GM23338 (cell line): Measurements from ENCODE around the gene SCN9A. TPM values are rescaled to one million over a fixed set of nuclear protein-coding genes. Genes with fewer than 3 reads are reported as not detected.

Experiments used
- ATAC-seq: fragments of 200-7000 bp; cut with Tn5 transposase; 3 replicates; pipeline ENCODE4 v1.9.1; 2020
- DNase-seq: peaks from one replicate; pipeline ENCODE4 v3.0.0-alpha.2; 2015; ENCODE audit warnings: low spot score
- H2AFZ ChIP-seq: fragments of 200-600 bp; sonication (generic); 2 replicates; pipeline ENCODE4 v1.8.0; 2016; ENCODE audit warnings: antibody characterized with exemption, mild to moderate bottlenecking, moderate library complexity
- H3F3A ChIP-seq: fragments of 200-600 bp; sonication (generic); replicated peaks from 2 replicates; pipeline ENCODE4 v1.8.0; 2017; ENCODE audit warnings: antibody characterized with exemption, mixed run types, low read depth
- H3K27ac ChIP-seq: fragments of 200-600 bp; sonication (generic); 2 replicates; pipeline ENCODE4 v1.6.1; 2016; ENCODE audit warnings: low read depth
- H3K27me3 ChIP-seq: fragments of 200-600 bp; sonication (generic); 2 replicates; pipeline ENCODE4 v1.8.0; 2016; ENCODE audit warnings: mild to moderate bottlenecking, mixed run types, moderate library complexity; ENCODE audit not compliant: insufficient read depth
- H3K36me3 ChIP-seq: fragments of 200-600 bp; sonication (generic); 2 replicates; pipeline ENCODE4 v1.8.0; 2016; ENCODE audit warnings: mild to moderate bottlenecking; ENCODE audit not compliant: insufficient read depth
- H3K4me1 ChIP-seq: fragments of 200-600 bp; sonication (generic); 2 replicates; pipeline ENCODE4 v1.8.0; 2016; ENCODE audit warnings: mild to moderate bottlenecking, moderate library complexity; ENCODE audit not compliant: insufficient read depth
- H3K4me2 ChIP-seq: fragments of 200-600 bp; sonication (generic); 2 replicates; pipeline ENCODE4 v1.7.1; 2017; ENCODE audit warnings: mixed run types
- H3K4me3 ChIP-seq: fragments of 200-600 bp; sonication (generic); 2 replicates; pipeline ENCODE4 v1.6.1; 2016; ENCODE audit warnings: mixed run types
- H3K79me2 ChIP-seq: fragments of 200-600 bp; sonication (generic); replicated peaks from 2 replicates; pipeline ENCODE4 v1.8.0; 2017; ENCODE audit warnings: mild to moderate bottlenecking; ENCODE audit not compliant: insufficient read depth
- H3K9me2 ChIP-seq: fragments of 200-600 bp; sonication (generic); 2 replicates; pipeline ENCODE4 v1.8.0; 2017; ENCODE audit not compliant: insufficient read depth
- H4K20me1 ChIP-seq: fragments of 200-600 bp; sonication (generic); replicated peaks from 2 replicates; pipeline ENCODE4 v1.8.0; 2017; ENCODE audit warnings: mild to moderate bottlenecking; ENCODE audit not compliant: insufficient read depth
- H3K27ac Mint-ChIP-seq: 2 replicates; pipeline ENCODE4 v1.8.0; 2020; ENCODE audit warnings: inconsistent platforms, mild to moderate bottlenecking, moderate library complexity, mixed read lengths
- H3K27me3 Mint-ChIP-seq: 3 replicates; pipeline ENCODE4 v1.8.0; 2022; ENCODE audit warnings: low read depth, mild to moderate bottlenecking, moderate library complexity, mixed read lengths, inconsistent platforms; ENCODE audit not compliant: insufficient read depth, poor library complexity
- H3K36me3 Mint-ChIP-seq: 3 replicates; pipeline ENCODE4 v1.8.0; 2021; ENCODE audit warnings: low read depth, mild to moderate bottlenecking, inconsistent platforms, moderate library complexity, mixed read lengths
- H3K4me1 Mint-ChIP-seq: 3 replicates; pipeline ENCODE4 v1.8.0; 2020; ENCODE audit warnings: mild to moderate bottlenecking, inconsistent platforms, mixed read lengths
- H3K4me3 Mint-ChIP-seq: 3 replicates; pipeline ENCODE4 v1.8.0; 2021; ENCODE audit warnings: moderate library complexity, mild to moderate bottlenecking, inconsistent platforms, mixed read lengths
- H3K9me3 Mint-ChIP-seq: 3 replicates; pipeline ENCODE4 v1.8.0; 2020; ENCODE audit warnings: moderate library complexity, mild to moderate bottlenecking, inconsistent platforms, mixed read lengths
- CREB1 ChIP-seq: fragments of 250-450 bp; sonication (Bioruptor Pico); IDR thresholded peaks from 2 replicates; pipeline ENCODE4 v1.5.0; 2020; ENCODE audit warnings: low read depth, mild to moderate bottlenecking, moderate library complexity
- EZH2 ChIP-seq: fragments of 200-600 bp; sonication (generic); IDR thresholded peaks from one replicate; pipeline ENCODE4 v1.8.0; 2017; ENCODE audit warnings: antibody characterized with exemption, mild to moderate bottlenecking, low read depth; ENCODE audit not compliant: unreplicated experiment
- EZH2phosphoT487 ChIP-seq: fragments of 200-600 bp; sonication (generic); IDR thresholded peaks from one replicate; pipeline ENCODE4 v1.8.1; 2018; ENCODE audit warnings: antibody characterized with exemption; ENCODE audit not compliant: unreplicated experiment
- JUNB ChIP-seq: IDR thresholded peaks from one replicate; pipeline ENCODE4 v1.6.1; 2016; ENCODE audit warnings: antibody characterized with exemption; ENCODE audit not compliant: unreplicated experiment
- NANOG ChIP-seq: IDR thresholded peaks from 2 replicates; pipeline ENCODE4 v1.6.1; 2016; ENCODE audit warnings: antibody characterized with exemption, borderline replicate concordance
- POLR2AphosphoS5 ChIP-seq: IDR thresholded peaks from 2 replicates; pipeline ENCODE4 v1.6.1; 2016; ENCODE audit warnings: antibody characterized with exemption, low read depth
- STAT1 ChIP-seq: IDR thresholded peaks from one replicate; pipeline ENCODE4 v1.6.1; 2016; ENCODE audit warnings: antibody characterized with exemption; ENCODE audit not compliant: unreplicated experiment
- polyA plus RNA-seq: library from polyadenylated mRNA; unstranded; fragments of >200 nt; fragmentation: Nextera tagmentation; extraction: Ambion mirVana; gene quantifications from 2 replicates; pipeline ENCODE4 v1.2.1, GENCODE V29; 2016
- total RNA-seq: library from RNA; depleted of rRNA; stranded (reverse); fragments of >200 nt; shearing (Covaris generic); gene quantifications from 2 replicates; pipeline ENCODE4 v1.2.3, GENCODE V29; 2014
- TF ChIP-seq, protein P1 (sequence below): IDR thresholded peaks from 2 replicates; pipeline ENCODE4 v1.6.1; 2016; ENCODE audit warnings: antibody characterized with exemption
- TF ChIP-seq, protein P2 (sequence below): fragments of 250-450 bp; sonication (Bioruptor Pico); IDR thresholded peaks from 2 replicates; pipeline ENCODE4 v1.5.0; 2020; ENCODE audit warnings: mild to moderate bottlenecking, moderate library complexity

The SCN9A gene
- total and polyA plus RNA-seq, 2 experiments from 2014 or later: 8.8 to 9.5 TPM

DNA sequence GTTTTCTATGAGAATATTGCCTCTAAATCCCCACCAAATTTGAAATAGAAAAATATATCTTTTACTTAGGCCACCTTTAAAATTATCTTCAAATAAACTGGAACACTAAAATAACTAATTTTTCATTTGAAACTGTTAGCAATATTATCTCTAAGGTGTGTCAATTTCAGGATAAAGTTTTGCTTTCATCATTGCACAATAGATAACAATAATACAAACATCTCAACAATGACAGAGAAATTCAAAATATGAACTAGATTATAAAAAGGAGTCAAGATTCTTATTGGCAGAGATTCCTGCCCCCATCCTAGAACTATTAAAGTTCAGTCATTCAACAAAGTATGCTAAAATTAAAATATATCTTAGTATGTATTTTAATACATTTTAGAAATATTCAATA is 117.9 kb downstream of the SCN9A start (continued):
- TF ChIP-seq, protein P1, sequence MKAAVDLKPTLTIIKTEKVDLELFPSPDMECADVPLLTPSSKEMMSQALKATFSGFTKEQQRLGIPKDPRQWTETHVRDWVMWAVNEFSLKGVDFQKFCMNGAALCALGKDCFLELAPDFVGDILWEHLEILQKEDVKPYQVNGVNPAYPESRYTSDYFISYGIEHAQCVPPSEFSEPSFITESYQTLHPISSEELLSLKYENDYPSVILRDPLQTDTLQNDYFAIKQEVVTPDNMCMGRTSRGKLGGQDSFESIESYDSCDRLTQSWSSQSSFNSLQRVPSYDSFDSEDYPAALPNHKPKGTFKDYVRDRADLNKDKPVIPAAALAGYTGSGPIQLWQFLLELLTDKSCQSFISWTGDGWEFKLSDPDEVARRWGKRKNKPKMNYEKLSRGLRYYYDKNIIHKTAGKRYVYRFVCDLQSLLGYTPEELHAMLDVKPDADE: no peak
- TF ChIP-seq EZH2phosphoT487: no peak

DNA sequence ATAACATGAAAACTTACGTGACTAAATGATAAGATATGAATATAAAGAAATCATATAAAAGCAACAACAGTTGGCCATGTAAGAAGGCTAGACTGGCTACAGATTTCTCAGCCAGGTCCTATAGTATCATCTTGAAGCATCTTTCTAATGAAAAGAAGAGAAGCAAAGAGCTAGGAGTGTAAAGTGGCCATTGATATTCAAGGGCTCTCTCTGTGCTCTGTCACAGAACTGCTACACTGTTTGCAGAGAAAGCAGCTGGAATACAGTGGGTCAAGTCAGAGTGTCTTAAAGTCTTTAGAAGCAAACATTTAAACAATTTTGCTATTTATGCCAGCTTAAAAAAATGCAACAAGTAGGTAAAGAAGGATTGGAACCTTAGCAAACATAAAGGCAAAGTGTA is 118.8 kb downstream of the SCN9A start:
- no peaks in the 10 kb centered on the region for H3K36me3 Mint-ChIP-seq
- peak; percentile 22 for DNase-seq
- no peaks in the 10 kb centered on the region for H3K9me3 Mint-ChIP-seq
- Histone ChIP-seq H3K27ac (no peak overlapping the region), H3K4me3 (no peak overlapping the region), H3K36me3 (no peaks in the 10 kb centered on the region), H2AFZ (no peak overlapping the region), H3K4me2 (no peak overlapping the region), H3K79me2 (no peaks in the 10 kb centered on the region), H3F3A (no peaks in the 10 kb centered on the region), H4K20me1 (no peaks in the 10 kb centered on the region), H3K4me1 (no peaks in the 10 kb centered on the region), H3K9me2 (no peaks in the 10 kb centered on the region), H3K27me3 (no peaks in the 10 kb centered on the region)
- no peaks in the 10 kb centered on the region for H3K27me3 Mint-ChIP-seq
- peaks cover 4% of the 10 kb centered on the region; the same call in 2 of the 3 replicates for H3K4me1 Mint-ChIP-seq
- H3K4me3 Mint-ChIP-seq: no peak overlapping the region
- no peak for TF ChIP-seq CREB1 (CRISPR knock-in tag)
- H3K27ac Mint-ChIP-seq: no peak overlapping the region; the same call in 1 of the 2 replicates
- peak; percentile 88 for ATAC-seq

DNA sequence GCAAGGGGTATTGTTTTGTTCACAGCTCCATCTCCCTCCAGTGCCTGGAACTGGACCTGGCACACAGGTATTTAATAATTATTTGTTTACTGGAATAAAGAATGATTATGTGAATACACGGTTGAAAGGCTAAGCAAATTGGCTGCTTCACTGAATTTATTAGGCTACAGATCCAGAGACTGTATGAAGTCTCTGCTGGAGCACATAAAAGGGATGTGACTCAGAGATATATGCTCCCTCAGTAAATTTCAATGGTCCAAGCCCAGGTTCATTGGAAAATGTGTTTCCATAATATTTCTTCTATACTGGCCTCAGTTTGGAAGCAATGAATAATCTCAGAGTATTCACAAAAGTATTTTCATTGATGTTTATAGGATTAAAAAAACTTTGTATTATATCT is 126.4 kb downstream of the SCN9A start:
- Histone ChIP-seq H3K9me2 (no peaks in the 10 kb centered on the region), H3K79me2 (no peaks in the 10 kb centered on the region), H3K36me3 (no peaks in the 10 kb centered on the region), H4K20me1 (no peaks in the 10 kb centered on the region), H3K4me1 (no peaks in the 10 kb centered on the region), H3F3A (no peaks in the 10 kb centered on the region), H3K27ac (no peak overlapping the region), H3K4me2 (no peak overlapping the region), H3K27me3 (no peaks in the 10 kb centered on the region), H3K4me3 (no peak overlapping the region), H2AFZ (no peak overlapping the region)
- DNase-seq (no peak), ATAC-seq (no peak)
- H3K4me1 Mint-ChIP-seq: peaks cover 6% of the 10 kb centered on the region; the same call in 2 of the 3 replicates
- H3K36me3 Mint-ChIP-seq: no peaks in the 10 kb centered on the region
- H3K27ac Mint-ChIP-seq: no peak overlapping the region
- H3K4me3 Mint-ChIP-seq: no peak overlapping the region
- no peaks in the 10 kb centered on the region for H3K9me3 Mint-ChIP-seq
- H3K27me3 Mint-ChIP-seq: no peaks in the 10 kb centered on the region
- TF ChIP-seq EZH2: no peak
- TF ChIP-seq, protein P1: no peak
- TF ChIP-seq POLR2AphosphoS5: no peak
- TF ChIP-seq, protein P2, sequence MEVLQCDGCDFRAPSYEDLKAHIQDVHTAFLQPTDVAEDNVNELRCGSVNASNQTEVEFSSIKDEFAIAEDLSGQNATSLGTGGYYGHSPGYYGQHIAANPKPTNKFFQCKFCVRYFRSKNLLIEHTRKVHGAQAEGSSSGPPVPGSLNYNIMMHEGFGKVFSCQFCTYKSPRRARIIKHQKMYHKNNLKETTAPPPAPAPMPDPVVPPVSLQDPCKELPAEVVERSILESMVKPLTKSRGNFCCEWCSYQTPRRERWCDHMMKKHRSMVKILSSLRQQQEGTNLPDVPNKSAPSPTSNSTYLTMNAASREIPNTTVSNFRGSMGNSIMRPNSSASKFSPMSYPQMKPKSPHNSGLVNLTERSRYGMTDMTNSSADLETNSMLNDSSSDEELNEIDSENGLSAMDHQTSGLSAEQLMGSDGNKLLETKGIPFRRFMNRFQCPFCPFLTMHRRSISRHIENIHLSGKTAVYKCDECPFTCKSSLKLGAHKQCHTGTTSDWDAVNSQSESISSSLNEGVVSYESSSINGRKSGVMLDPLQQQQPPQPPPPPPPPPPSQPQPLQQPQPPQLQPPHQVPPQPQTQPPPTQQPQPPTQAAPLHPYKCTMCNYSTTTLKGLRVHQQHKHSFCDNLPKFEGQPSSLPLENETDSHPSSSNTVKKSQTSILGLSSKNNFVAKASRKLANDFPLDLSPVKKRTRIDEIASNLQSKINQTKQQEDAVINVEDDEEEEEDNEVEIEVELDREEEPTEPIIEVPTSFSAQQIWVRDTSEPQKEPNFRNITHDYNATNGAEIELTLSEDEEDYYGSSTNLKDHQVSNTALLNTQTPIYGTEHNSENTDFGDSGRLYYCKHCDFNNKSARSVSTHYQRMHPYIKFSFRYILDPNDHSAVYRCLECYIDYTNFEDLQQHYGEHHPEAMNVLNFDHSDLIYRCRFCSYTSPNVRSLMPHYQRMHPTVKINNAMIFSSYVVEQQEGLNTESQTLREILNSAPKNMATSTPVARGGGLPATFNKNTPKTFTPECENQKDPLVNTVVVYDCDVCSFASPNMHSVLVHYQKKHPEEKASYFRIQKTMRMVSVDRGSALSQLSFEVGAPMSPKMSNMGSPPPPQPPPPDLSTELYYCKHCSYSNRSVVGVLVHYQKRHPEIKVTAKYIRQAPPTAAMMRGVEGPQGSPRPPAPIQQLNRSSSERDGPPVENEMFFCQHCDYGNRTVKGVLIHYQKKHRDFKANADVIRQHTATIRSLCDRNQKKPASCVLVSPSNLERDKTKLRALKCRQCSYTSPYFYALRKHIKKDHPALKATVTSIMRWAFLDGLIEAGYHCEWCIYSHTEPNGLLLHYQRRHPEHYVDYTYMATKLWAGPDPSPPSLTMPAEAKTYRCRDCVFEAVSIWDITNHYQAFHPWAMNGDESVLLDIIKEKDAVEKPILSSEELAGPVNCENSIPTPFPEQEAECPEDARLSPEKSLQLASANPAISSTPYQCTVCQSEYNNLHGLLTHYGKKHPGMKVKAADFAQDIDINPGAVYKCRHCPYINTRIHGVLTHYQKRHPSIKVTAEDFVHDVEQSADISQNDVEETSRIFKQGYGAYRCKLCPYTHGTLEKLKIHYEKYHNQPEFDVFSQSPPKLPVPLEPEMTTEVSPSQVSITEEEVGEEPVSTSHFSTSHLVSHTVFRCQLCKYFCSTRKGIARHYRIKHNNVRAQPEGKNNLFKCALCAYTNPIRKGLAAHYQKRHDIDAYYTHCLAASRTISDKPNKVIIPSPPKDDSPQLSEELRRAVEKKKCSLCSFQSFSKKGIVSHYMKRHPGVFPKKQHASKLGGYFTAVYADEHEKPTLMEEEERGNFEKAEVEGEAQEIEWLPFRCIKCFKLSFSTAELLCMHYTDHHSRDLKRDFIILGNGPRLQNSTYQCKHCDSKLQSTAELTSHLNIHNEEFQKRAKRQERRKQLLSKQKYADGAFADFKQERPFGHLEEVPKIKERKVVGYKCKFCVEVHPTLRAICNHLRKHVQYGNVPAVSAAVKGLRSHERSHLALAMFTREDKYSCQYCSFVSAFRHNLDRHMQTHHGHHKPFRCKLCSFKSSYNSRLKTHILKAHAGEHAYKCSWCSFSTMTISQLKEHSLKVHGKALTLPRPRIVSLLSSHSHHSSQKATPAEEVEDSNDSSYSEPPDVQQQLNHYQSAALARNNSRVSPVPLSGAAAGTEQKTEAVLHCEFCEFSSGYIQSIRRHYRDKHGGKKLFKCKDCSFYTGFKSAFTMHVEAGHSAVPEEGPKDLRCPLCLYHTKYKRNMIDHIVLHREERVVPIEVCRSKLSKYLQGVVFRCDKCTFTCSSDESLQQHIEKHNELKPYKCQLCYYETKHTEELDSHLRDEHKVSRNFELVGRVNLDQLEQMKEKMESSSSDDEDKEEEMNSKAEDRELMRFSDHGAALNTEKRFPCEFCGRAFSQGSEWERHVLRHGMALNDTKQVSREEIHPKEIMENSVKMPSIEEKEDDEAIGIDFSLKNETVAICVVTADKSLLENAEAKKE (CRISPR knock-in tag): no peak
- no peak for TF ChIP-seq NANOG
- TF ChIP-seq JUNB: no peak
- no peak for TF ChIP-seq STAT1
- TF ChIP-seq EZH2phosphoT487: no peak
